GM21576 (cell line): ENCODE data around the gene KDM4B.

ENCODE experiments used
- ATAC-seq: cut with Tn5 transposase; IDR thresholded peaks from one replicate; pipeline ENCODE4 v1.9.1; 2021; ENCODE audit warnings: mild to moderate bottlenecking, moderate library complexity; ENCODE audit not compliant: unreplicated experiment

KDM4B gene

DNA sequence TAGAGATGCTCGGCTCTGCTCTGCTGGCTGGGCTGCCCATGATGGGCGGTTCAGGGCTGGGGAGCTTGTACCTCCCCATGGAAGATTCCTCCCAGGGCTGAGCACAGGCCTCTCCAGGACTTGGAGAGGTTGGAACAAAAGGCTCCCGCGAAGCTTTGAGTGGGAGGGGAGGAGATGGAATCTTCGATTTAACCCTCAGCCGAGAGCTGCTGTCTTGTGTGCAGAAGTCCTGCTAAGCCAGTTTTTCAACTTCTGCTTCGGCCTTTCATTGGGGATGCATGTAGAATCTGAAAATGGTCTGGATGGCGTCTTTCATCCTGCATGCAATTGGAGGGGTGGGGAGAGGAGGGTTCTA is 163.3 kb downstream of the KDM4B start:
- no peak for ATAC-seq

DNA sequence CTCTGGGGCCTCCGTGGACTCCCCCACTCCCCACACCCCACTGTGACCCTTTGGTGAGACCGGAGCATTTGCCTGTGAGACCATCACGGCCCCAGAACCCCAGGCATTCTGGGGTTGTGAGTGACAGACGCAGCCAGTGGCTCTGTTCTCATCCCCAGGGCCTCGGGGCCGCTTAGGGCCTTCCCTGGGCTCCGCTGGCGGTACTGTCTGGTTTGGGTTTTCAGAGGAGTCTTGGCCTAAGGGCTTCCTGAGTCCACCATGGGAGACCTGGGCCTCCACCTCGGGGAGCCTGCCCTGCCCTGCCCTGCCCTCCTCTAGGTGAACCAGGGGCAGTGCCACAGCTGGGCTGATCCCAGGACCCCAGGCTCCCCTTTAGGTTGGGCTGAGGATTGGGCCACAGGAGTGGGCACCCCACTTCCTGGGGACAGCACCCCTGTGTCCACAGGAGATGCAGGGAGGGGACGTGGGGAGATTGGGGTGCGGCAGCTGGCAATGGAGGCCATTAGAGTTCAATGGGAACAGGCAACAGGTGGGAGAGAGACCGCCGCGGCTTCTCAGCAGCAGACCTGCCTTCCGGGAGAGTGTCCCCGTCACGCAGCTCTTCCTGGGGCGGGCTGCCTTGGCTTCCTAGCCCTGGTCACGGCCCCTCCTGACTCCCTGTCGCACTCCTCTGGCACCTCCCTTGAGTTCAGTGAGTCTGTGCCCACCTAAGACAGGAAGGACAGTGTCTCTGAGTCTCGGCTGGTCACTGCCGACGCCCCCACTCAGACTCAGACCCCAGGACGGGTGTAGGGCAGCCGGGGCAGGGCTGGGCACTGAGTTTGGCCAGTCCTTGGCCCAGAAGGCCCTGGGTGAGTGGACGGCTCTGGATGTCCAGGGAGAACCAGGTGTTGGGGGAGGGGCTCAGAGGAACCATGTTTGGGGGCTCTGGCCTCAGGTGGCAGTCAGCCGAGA is 164.1 kb downstream of the KDM4B start:
- ATAC-seq: no peak

DNA sequence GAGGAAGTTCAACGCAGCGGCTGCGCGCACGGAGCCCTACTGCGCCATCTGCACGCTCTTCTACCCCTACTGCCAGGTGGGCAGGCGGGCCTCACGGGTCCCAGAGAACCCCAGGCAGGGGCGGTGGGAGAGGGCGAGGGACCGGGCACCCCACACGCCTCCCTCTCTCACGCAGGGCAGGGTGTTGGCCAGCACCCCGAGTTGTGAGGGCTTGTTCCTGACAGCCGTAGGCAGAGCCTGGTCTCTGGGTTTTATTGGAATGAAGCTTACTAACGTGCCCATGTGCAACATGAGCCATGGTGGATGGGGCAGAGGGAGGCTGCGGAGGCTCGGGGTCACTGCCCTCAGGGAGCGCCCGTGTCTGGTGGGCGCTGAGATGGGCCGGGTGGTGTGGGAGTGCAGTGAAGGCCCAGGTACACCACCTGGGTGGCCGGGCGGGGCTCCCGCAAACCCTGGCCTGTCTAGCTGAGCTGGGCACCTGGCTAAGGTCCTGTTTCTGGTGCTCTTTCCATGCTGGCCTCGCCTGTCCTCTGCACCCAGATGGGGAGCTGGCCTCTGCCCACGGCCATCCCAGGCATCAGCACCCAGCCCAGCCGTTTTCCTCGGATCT is 165.2 kb downstream of the KDM4B start:
- ATAC-seq: no peak

DNA sequence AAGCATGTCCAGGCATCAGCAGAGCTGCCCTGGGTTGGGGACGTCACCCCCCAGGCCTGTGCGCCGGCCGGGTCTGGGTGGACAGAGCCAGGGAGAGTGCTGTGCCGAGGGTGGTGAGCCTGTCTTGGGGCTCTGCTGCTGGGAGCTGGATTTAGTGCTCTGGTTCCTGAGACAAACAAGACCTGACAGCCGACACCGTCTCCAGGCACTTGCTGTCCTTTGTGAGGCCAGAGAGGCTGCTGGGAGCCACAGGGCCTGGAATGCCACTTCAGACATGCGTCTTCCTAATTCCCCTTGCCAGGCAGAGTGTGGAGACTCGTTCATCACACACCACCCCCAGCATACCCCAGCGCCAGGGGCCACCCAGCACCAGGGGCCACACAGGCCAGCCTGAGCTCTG is 165.8 kb downstream of the KDM4B start:
- ATAC-seq: no peak

DNA sequence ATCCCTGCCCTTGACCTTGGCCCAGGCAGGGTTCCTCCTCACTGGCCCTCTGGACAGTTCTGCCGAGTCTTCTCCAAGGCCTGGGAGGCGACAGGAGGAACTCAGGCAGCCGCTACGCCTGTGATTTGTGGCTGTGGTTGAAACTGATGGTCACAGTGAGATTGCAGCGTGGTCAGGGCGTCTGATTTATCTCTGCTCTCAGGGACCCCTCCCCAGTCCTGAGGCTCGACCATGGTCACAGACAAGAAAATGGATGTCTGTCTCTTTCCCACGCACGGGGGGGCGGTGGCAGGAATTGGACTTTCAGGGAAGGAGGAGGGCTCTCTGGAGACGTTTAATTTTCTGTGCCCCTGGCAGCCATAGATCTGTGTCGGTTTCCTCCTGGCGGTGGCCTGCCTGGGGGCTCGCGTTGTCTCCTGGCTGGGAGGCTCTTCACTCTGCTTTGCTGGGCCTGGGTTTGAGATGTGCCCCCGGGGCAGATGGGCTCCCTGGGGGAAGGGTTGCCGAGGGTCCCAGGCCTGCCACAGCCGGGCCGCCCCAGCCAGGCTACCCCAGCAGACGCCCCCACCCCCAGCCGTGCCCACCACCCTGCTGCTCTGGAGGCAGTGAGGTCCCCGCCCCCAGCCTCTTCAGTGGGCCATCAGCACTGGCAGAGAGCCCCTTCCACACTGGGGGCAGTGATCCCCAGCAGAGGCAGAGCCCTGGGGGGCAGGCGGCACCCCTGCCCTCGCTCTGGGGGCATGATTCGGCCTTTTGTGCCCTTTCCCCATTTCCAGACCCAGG is 167.4 kb downstream of the KDM4B start:
- ATAC-seq: no peak

DNA sequence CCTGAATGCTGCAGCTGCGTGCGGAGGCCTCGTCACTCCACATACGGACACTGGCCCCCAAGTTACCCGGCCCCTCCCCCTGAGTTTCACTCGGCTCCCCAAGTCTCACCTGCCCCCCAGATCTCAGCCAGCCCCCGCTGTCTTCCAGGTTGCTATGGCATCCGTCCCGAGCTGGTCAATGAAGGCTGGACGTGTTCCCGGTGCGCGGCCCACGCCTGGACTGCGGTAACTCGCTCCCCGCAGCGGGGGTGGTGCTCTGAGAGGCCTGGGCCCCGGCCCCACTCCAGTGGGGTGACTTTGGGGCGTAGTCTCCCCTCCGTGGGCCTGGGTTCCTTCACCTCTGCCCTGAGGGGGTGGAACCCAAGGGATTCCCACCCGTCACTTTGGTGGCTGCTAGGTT is 168.2 kb downstream of the KDM4B start:
- no peak for ATAC-seq

DNA sequence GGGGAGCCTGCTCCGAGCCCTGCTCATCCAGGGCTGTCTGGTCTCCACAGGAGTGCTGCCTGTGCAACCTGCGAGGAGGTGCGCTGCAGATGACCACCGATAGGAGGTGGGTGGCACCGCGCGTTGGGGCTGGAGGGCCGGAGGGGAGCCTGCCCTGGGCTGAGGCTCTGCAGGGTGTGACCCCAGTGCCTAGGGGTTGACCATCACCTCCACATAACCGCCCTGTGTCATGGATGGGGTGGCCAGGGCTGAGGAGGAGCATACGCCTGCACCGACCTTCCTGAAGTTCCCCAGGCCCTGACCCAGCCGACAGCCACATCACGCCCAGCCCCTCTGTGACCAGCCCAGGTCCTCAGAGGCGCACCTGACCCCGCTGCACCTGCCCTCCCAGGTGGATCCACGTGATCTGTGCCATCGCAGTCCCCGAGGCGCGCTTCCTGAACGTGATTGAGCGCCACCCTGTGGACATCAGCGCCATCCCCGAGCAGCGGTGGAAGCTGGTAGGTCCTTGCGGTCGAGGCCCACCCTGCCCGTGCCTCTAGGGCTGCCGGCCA is 168.7 kb downstream of the KDM4B start:
- no peak for ATAC-seq

DNA sequence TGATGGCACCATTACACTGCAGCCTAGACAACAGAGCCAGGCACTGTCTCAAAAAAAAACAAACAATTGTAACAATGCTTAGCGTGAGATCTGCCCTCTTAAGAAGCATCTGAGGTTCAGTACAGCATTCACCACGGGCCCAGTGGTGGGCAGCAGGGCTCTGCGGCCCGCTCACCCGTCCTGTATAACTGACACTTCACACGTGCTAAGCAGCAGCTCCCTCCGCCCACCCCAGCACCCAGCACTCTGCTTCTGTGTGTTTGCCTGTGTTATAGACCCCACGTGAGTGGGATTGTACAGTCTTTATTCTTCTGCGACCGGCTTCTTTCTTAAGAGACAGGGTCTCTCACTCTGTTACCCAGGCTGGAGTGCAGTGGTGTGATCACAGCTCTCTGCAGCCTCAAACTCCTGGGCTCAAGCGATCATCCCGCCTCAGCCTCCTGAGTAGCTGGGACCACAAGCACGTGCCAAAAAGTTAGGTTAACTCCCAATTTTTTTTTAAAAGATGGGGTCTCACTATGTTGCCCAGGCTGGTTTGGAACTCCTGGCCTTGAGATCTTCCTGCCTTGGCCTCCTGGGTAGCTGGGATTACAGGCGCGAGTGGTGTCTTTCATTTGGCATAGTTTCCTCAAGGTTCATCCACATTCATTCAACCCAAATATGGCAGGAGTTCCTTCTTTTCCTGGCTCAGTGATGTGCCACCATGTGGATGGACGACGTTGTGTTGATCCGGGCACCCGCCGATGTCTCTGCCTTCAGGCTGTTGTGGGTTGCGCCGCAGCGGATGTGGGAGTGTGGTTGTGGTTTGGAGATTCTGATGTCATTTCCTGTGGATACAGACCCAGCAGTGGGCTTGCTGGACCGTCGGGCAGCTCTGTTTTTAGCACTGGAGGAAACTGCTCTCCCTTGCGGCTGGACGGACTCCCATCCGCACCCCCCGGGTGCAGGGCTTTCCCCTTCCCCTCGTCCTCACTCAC is 170.0 kb downstream of the KDM4B start:
- peak; percentile 49 for ATAC-seq

DNA sequence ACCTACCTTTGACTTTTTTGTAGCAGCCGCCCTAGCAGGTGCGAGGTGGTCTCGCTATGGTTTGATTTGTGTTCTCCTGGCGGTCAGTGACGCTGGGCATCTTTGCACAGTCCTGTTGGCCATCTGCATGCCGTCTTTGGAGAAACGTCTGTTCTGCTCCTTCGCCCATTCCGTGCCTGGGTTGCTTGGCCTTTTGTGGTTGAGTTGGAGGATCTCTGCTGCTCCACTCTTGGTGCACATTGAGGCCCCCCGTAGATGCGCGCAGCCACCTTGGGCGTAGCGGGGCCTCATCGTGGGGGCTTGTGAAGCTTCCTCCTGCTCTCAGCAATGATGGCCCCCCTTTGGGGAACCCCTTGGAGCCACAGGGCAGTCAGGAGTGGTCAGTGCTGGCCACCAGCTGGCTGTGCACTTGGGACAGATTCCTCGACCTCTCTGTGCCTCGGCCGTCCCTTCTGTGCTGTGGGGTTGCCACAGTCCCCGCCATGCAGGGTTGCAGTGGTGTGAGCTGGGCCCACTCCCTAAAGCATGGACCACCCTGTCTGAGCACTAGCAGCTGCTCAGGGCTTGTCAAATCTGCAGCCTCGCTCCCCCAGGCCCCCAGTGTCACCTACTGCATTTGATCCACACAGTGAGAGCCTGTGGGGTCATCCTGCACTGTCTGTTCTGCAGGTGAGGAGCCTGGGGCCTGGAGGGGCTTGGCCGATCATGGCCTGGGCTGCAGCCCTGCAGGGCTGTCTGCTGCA is 170.8 kb downstream of the KDM4B start:
- ATAC-seq: no peak

DNA sequence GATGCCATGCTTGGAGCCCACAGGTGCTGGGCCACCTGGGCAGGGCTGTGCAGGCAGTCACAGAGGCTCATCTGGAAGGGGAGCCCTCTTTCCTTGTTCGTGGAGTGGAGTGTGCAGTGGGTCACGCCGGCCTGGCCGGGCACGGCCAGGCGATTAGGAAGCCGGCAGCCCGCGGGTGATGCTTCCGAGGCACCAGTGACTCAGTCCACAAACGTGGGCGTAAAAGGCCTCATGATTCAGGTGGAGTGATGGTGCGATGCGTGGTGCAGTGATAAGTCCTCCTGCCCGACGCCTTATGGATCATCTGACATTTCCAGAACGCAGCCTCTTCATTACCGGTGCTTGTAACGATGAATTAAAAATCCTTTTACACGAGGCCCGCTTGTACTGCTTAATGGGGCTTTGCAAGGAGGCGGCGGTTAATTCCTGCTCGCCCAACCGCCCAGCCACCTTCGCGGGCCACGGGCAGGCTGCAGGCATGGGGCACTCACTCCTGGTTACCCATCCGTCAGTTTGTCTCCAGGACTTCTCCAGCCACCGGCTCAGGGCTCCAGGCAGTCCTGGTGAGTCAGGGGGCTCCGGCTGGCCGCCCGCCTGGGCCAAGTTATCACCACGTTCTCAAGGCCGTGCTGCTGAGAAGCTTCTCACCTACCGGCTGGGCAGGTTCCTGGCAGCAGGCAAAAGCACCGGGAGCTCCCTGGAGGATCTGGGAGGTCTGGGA is 172.4 kb downstream of the KDM4B start:
- ATAC-seq: no peak

DNA sequence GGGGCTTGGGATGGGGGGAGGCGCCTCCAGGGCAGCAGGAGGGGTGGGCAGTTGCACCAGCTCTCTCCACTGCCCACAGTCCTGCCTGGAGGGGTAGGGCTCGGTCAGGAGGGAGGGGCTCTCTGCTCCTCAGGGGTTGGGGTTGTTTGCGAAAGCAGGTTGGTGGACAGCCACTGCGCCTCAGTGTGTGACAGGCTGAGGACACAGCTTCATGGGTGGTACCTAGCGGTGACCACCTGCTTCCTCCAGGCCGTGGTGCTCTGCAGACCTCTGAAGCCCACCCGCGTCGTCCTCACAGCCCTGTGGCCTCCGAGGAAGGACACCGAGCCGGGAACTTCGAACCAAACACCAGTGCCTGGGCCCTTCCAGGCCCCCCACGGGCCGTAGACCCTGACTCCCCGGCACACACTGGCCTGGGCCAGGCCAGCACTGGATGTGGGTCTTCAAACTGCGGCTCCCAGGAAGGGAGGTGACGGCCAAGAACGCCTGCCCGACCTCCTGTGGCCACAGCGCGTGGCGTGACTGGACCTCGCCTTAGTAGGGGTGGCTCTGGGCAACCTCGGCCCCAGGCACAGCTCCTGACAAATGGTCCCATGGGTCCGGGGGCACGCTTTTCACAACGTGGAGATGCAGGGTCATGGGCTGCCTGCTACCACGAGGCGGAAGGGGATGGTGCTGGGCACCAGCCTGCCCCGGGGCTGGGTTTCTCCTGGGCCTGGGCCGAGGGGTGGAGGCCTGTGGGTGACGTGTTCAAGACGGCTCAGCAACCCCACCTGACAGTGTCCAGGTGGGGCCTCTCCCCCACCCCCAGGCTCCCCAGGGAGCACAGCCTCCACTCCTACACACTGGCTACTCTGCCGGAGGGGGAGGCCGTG is 173.2 kb downstream of the KDM4B start:
- no peak for ATAC-seq

DNA sequence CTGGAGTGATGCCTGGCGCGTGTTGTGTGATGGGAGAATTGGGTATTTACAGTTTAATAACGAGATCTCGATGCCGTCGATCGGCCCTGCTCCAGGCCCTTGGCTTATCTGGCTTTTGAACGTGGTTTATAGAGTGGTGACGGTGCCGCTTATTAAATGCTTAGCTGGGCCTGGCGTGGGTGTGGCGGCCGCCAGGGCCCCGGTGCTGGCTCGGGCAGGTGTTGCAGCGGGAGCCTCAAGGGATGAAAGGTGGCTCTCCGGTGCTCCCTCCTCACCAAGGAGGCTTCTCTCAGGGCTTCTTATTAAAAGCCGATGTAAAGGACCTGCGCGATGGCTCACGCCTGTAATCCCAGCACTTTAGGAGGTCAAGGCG is 173.8 kb downstream of the KDM4B start:
- ATAC-seq: no peak

DNA sequence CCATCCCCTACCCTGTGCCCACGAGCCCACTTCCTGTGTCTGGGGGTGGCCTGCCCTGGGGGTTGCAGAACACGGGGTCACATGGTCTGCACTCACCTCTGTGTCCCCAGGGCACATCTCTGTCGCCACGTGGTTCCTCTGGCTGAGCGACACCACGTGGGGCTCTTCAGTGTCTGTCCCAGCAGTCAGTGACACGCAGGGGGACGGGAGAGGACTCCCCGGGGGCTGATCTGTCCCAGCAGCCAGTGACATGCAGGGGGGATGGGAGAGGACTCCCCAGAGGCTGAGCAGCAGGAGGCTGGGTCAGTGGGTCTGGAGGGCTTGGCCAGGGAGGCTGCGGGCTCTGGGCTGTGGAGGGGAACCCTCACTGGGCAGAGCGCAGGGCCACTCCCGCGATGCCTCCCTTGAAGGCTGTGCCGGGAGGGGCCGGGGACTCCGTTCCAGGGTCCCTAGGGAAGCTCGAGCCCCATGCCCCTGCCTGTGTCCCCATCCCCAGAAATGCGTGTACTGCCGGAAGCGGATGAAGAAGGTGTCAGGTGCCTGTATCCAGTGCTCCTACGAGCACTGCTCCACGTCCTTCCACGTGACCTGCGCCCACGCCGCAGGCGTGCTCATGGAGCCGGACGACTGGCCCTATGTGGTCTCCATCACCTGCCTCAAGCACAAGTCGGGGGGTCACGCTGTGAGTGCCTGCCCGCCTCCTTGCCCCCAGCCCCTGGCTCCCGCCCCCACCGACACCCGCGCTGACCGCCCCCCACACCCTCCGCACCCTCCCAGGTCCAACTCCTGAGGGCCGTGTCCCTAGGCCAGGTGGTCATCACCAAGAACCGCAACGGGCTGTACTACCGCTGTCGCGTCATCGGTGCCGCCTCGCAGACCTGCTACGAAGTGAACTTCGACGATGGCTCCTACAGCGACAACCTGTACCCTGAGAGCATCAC is 174.8 kb downstream of the KDM4B start:
- ATAC-seq: no peak

DNA sequence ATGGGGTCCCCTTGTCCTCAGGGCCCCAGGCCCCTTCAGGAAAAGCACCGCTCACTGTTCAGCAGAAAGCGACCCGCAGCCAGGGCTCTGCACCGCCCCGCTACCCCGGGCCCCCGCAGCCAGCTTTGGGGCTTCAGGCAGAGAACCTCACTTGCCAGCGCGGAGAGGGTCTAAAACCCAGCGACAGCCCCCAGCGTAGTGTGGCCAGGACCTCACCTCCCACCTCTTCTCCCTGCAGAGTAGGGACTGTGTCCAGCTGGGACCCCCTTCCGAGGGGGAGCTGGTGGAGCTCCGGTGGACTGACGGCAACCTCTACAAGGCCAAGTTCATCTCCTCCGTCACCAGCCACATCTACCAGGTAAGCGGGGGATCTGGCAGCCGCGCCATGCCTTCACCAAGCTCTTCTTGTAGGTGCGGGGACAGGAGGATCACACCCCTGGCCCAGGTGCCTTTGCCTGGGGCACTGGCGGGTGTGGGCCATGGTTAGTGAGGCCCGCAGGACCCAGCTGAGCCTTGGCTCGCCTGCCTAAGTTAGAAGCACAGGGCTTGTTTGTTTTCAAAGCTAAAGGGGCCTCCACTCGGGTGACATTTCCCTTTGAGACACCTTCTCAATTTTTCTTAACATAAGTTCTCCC is 175.7 kb downstream of the KDM4B start:
- ATAC-seq: no peak

DNA sequence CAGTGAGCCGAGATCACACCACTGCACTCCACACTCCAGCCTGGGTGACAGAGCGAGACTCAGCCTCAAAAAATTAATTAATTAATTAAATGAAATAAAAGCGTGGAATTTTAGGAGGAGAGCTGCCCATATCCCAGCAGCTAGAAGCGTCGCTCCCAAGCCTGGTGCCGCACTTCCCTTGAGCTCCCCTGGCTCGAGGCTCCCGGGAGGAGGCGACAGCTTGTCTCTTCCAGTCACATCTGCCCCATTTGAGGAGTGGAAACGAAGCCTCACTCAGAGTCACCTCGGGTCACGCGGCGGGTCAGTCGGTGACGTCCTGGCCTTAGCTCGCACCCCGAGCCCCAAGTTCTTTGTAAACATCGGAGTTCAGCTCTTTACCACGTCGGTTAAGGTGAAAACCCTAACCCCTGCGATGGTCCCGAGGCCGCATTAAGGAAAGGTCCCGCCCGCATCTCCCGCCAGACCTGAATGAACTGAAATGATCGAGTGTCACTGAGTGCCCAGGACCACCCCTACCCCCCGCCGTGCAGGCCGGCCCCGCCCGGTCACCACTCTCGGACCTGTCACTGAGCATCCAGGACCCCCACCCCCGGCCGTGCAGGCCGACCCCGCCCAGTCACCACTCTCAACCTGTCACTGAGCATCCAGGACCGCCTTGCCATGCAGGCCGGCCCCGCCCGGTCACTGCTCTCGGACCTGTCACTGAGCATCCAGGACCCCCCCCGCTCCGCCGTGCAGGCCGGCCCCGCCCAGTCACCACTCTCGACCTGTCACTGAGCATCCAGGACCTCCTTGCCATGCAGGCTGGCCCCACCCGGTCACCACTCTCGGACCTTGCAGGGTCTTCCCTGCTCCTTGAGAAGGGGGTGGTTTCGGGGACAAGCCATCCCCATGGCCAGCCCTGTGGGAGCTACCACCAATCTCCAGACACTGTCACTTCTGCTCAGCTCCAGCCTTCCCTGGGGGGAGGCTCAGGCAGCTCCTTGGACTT is 176.9 kb downstream of the KDM4B start:
- ATAC-seq: no peak
